Adrenal gland (tissue), 12 donors: Measurements from ENCODE around the gene AIF1L. TPM values are rescaled to one million over a fixed set of nuclear protein-coding genes. Genes with fewer than 3 reads are reported as not detected.

ENCODE experiments used
- DNase-seq, 7 donors: peaks; one replicate each; pipeline ENCODE4 v3.0.0-alpha.2; 2019 to 2020
- H3K27ac ChIP-seq, 5 donors: fragments of 200-600 bp; sonication (generic) in 4 of 5; 1 replicate in 3 of 5; 2 replicates in 2 of 5; pipeline versions ENCODE4 v1.5.1 to v1.8.0; 2016 to 2020; ENCODE audit warnings: mild to moderate bottlenecking in 1 of 5
- H3K27me3 ChIP-seq: fragments of 200-600 bp; 2 replicates; pipeline ENCODE4 v1.8.0; 2021
- H3K36me3 ChIP-seq, 2 donors: fragments of 200-600 bp; replicated peaks in 1 of 2; 1 replicate in 1 of 2; 2 replicates in 1 of 2; pipeline versions ENCODE4 v1.5.1 to v1.8.0; 2018 to 2022
- H3K4me1 ChIP-seq, 2 donors: fragments of 200-600 bp; replicated peaks in 1 of 2; 1 replicate in 1 of 2; 2 replicates in 1 of 2; pipeline versions ENCODE4 v1.5.1 to v1.8.0; 2018 to 2021
- H3K4me3 ChIP-seq, 4 donors: fragments of 200-600 bp; sonication (generic) in 3 of 4; one replicate each; pipeline ENCODE4 v1.5.1; 2016 to 2018
- H3K9me3 ChIP-seq, 3 donors: fragments of 200-600 bp; sonication (generic) in 1 of 3; replicated peaks in 1 of 3; 1 replicate in 2 of 3; 2 replicates in 1 of 3; pipeline versions ENCODE4 v1.5.1 to v1.8.0; 2016 to 2021
- POLR2A ChIP-seq, 2 donors: fragments of 450-650 bp; IDR thresholded peaks; one replicate each; pipeline ENCODE4 v1.6.1; 2017; ENCODE audit warnings: antibody characterized with exemption in 2 of 2, mild to moderate bottlenecking in 2 of 2, moderate library complexity in 1 of 2
- WGBS, 4 donors: extraction: QIAGEN DNeasy Blood & Tissue Kit in 2 of 4; methylation state at CpG; one replicate each; pipeline versions ENCODE4 v1.1.5 to v1.1.7; 2013 to 2017; 5-methylcytosine and 5-hydroxymethylcytosine counted together
- intact Hi-C, 2 donors: fragments of 100-400 bp; cut with DNase I; formaldehyde crosslinking; loops; one replicate each; pipeline versions ENCODE4 v1.14.1 to v1.15.0; 2022 to 2023
- polyA plus RNA-seq, 3 donors: library from polyadenylated mRNA; stranded (reverse); fragments of 200-250 nt in 2 of 3; fragments of 350-450 nt in 1 of 3; fragmentation: Illumina TruSeq in 1 of 3; extraction: RNeasy Lipid Tissue Mini Kit (QIAGEN cat#74804) in 1 of 3; gene quantifications; one replicate each; pipeline ENCODE4 v1.2.3, GENCODE V29; 2013 to 2014
- total RNA-seq, 9 donors: library from RNA; depleted of rRNA in 4 of 9; stranded (reverse); fragments of >200 nt in 4 of 9; fragments of 120-200 nt in 1 of 9; fragmentation: NEBNext Ultra II Directional in 1 of 9; extraction: Animal tissue kit (Norgen Biotek cat#: 25700) in 1 of 9; gene quantifications; one replicate each; pipeline versions ENCODE4 v1.1.0 to v1.2.4, GENCODE V29; 2013 to 2023
- TF ChIP-seq, protein P1 (sequence below), 6 experiments: fragments of 450-650 bp in 4 of 6; fragments of 200-600 bp in 2 of 6; sonication (generic) in 1 of 6; IDR thresholded peaks; 1 replicate in 5 of 6; 2 replicates in 1 of 6; pipeline versions ENCODE4 v1.5.1 to v1.8.0; 2016 to 2021; ENCODE audit warnings: antibody characterized with exemption in 6 of 6, mild to moderate bottlenecking in 2 of 6, moderate library complexity in 1 of 6
- donor health status: healthy with polysubstance abuse.
- donor health status: Bipolar disorder and iron deficiency.
- donor health status: DM: yes; HTN: yes; CAD: no.
- donor health status: DM: no; HTN: no; CAD: no.
- donor health status: DM: no; HTN: no; CAD: no.
- donor health status: DM: yes; HTN: yes; CAD: no.

The AIF1L gene
- total and polyA plus RNA-seq, 12 donors: 2.1 to 19.2 (median 5.7) TPM

- Histone ChIP-seq H3K9me3 (no peaks in the 10 kb centered on the region), H3K27me3 (no peaks in the 10 kb centered on the region), H3K27ac (no peak overlapping the region), H3K4me3 (no peak overlapping the region), H3K36me3 (no peaks in the 10 kb centered on the region), H3K4me1 (no peaks in the 10 kb centered on the region)
- DNase-seq: no peak
- WGBS, 4 donors: 83 to 89% (median 85%) methylated on average over 14 to 17 of the region's 17 CpGs
- no peak for TF ChIP-seq POLR2A (IDR thresholded peaks at IDR 0.05)
- TF ChIP-seq, protein P1, sequence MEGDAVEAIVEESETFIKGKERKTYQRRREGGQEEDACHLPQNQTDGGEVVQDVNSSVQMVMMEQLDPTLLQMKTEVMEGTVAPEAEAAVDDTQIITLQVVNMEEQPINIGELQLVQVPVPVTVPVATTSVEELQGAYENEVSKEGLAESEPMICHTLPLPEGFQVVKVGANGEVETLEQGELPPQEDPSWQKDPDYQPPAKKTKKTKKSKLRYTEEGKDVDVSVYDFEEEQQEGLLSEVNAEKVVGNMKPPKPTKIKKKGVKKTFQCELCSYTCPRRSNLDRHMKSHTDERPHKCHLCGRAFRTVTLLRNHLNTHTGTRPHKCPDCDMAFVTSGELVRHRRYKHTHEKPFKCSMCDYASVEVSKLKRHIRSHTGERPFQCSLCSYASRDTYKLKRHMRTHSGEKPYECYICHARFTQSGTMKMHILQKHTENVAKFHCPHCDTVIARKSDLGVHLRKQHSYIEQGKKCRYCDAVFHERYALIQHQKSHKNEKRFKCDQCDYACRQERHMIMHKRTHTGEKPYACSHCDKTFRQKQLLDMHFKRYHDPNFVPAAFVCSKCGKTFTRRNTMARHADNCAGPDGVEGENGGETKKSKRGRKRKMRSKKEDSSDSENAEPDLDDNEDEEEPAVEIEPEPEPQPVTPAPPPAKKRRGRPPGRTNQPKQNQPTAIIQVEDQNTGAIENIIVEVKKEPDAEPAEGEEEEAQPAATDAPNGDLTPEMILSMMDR (IDR thresholded peaks at IDR 0.05): no peak
- intact Hi-C loops: no loop called here
Measured at GRCh38 chr9:131078427-131079366, 17.6 kb upstream of the AIF1L start.

DNA sequence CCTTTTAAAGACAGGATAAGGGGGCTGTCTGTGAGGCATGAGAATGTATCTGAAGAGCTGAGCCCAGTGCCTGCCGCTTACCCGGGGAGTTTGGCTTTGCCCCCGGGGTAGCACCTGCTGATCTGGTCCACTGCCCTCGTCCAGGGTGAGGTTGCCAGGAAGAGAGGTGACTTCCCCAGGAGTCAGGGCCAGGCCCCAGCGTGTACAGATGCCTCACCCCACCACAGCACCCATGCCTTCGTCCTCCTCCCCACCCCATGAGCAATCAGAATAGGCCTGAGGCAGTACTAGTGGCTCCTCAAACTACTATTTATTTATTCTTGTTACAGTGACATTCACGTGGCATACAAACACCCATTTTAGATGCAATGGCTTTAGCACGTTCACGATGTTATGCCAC, 15.7 kb upstream of the AIF1L start:
- WGBS, 4 donors: 71 to 79% (median 72%) methylated on average over 8 to 9 of the region's 9 CpGs
- TF ChIP-seq, protein P1 (IDR thresholded peaks at IDR 0.05): no peak
- no peak for TF ChIP-seq POLR2A (IDR thresholded peaks at IDR 0.05)
- no peaks in the 10 kb centered on the region for H3K36me3 ChIP-seq
- DNase-seq: no peak
- H3K4me1 ChIP-seq: no peaks in the 10 kb centered on the region
- no peaks in the 10 kb centered on the region for H3K27me3 ChIP-seq
- H3K4me3 ChIP-seq: no peak overlapping the region
- intact Hi-C loops: no loop called here
- H3K27ac ChIP-seq: no peak overlapping the region
- H3K9me3 ChIP-seq: no peaks in the 10 kb centered on the region

- TF ChIP-seq POLR2A (IDR thresholded peaks at IDR 0.05): no peak
- TF ChIP-seq, protein P1 (IDR thresholded peaks at IDR 0.05): no peak
- H3K4me1 ChIP-seq: no peaks in the 10 kb centered on the region
- H3K27ac ChIP-seq: no peak overlapping the region
- 84 to 95% (median 89%) methylated on average over 7 to 9 of the region's 9 CpGs for WGBS, 4 donors
- H3K36me3 ChIP-seq: no peaks in the 10 kb centered on the region
- no peak overlapping the region for H3K4me3 ChIP-seq
- DNase-seq: no peak
- no peaks in the 10 kb centered on the region for H3K27me3 ChIP-seq
- H3K9me3 ChIP-seq: no peaks in the 10 kb centered on the region
- intact Hi-C loops: no loop called here
Measured at GRCh38 chr9:131081868-131082267, 14.5 kb upstream of the AIF1L start.

DNA sequence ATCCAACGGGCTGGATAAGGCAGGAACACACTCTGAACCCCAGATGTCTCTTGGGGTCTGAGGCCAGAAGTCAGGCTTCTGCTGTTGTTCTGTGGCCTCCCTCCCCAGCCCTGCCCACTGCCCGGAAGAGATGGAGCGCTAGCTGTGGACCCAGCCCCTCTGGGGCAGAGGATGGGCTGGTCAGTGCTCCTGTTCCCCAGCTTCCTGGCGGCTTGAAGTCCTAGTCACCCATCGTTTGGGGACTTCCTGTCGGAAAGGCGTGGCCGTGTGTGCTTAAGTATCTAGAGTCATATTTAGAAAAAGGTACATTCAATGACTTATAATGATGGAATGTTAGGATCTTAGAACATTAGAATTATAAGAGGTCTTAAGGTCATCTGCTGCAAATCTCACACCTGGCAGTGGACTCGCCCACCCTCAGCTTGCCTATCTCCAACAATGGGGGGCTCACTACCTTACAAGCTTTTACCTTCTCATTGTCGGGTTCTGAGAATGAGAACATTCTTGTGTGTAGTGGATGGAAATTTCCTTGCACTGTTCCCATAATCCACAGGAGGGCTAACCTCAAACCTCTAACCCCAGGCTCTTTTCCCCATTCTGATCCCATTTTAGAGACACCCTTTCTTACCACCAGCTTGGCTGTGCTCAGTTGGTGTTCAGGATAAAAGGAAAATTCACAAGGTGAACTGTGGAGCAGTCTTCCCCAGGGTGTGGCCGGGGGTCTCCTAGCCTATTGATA, 13.4 kb upstream of the AIF1L start:
- H3K27ac ChIP-seq: no peak overlapping the region
- no peaks in the 10 kb centered on the region for H3K36me3 ChIP-seq
- WGBS, 4 donors: 76 to 84% (median 81%) methylated on average over 9 to 11 of the region's 11 CpGs
- no peaks in the 10 kb centered on the region for H3K9me3 ChIP-seq
- intact Hi-C loops: no loop called here
- no peaks in the 10 kb centered on the region for H3K4me1 ChIP-seq
- no peaks in the 10 kb centered on the region for H3K27me3 ChIP-seq
- DNase-seq: no peak
- no peak overlapping the region for H3K4me3 ChIP-seq
- TF ChIP-seq, protein P1 (IDR thresholded peaks at IDR 0.05): no peak
- TF ChIP-seq POLR2A (IDR thresholded peaks at IDR 0.05): no peak
